Measurements from ENCODE around the gene SH2D5.

DNA sequence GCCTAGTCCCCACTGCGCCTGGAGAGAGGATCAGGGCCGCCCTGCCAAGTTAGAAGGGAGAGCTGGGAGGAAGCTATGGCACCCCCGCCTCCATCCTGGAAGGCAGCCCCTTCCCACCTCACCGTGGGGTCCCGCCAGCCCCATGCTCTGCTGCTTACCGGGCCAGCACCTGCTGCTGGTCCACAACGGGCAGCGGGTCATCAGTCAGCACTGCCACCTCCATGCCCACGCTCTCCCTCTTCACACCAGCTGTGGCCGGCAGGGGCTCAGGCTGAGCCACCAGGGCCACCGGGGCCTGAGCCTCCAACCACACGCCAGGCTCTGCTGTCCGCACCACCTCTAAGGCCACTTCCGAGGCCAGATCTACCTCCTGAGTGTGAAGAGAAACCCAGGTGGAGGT, 47.9 kb downstream of the SH2D5 start:
- no peak for TF ChIP-seq CTCF (IDR thresholded peaks at IDR 0.05)
- no peak for TF ChIP-seq POLR2A (IDR thresholded peaks at IDR 0.05)
